GM12874 (cell line): ENCODE data around the gene RRAGC.

ENCODE experiments used
- CTCF ChIP-seq: IDR thresholded peaks from 2 replicates; pipeline ENCODE4 v1.5.1; 2011; ENCODE audit warnings: low read depth, mild to moderate bottlenecking, control low read depth, low read length, moderate library complexity; ENCODE audit not compliant: insufficient read depth

RRAGC gene

GRCh38 chr1:38859561-38860453, at the start of gene RRAGC:
Gene RRAGC (minus strand): TSS chr1:38859772. CDS start chr1:38859646, 126 bp downstream.
- no peak for TF ChIP-seq CTCF

- TF ChIP-seq CTCF, result no peak
Measured at GRCh38 chr1:38908821-38909220, 49.2 kb upstream of the RRAGC start.

- TF ChIP-seq CTCF, result no peak
Measured at GRCh38 chr1:38905985-38906384, 46.4 kb upstream of the RRAGC start.

- no peak for TF ChIP-seq CTCF
Measured at GRCh38 chr1:38899560-38899959, 40.0 kb upstream of the RRAGC start.

- TF ChIP-seq CTCF, result no peak
Measured at GRCh38 chr1:38898653-38899230, 39.2 kb upstream of the RRAGC start.

- no peak for TF ChIP-seq CTCF
Measured at GRCh38 chr1:38896169-38896568, 36.6 kb upstream of the RRAGC start.

GRCh38 chr1:38892976-38893375, 33.4 kb upstream of the RRAGC start:
- TF ChIP-seq CTCF, result no peak
